Measurements from ENCODE around the gene TSPAN9. TPM values are rescaled to one million over a fixed set of nuclear protein-coding genes. Genes with fewer than 3 reads are reported as not detected.

The TSPAN9 gene
- total and polyA plus RNA-seq, 2 experiments from 2014 or later, result 6.0 to 31.5 TPM

GRCh38 chr12:3054374-3054773 lies 22.8 kb upstream of the TSPAN9 start (continued):
- no peak for TF ChIP-seq ZNF462 (CRISPR knock-in tag; IDR thresholded peaks at IDR 0.05)
- no peak for TF ChIP-seq CREB1 (CRISPR knock-in tag; IDR thresholded peaks at IDR 0.05; ENCODE audit: low read depth)
- TF ChIP-seq, protein P1, sequence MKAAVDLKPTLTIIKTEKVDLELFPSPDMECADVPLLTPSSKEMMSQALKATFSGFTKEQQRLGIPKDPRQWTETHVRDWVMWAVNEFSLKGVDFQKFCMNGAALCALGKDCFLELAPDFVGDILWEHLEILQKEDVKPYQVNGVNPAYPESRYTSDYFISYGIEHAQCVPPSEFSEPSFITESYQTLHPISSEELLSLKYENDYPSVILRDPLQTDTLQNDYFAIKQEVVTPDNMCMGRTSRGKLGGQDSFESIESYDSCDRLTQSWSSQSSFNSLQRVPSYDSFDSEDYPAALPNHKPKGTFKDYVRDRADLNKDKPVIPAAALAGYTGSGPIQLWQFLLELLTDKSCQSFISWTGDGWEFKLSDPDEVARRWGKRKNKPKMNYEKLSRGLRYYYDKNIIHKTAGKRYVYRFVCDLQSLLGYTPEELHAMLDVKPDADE (IDR thresholded peaks at IDR 0.05), result no peak

DNA sequence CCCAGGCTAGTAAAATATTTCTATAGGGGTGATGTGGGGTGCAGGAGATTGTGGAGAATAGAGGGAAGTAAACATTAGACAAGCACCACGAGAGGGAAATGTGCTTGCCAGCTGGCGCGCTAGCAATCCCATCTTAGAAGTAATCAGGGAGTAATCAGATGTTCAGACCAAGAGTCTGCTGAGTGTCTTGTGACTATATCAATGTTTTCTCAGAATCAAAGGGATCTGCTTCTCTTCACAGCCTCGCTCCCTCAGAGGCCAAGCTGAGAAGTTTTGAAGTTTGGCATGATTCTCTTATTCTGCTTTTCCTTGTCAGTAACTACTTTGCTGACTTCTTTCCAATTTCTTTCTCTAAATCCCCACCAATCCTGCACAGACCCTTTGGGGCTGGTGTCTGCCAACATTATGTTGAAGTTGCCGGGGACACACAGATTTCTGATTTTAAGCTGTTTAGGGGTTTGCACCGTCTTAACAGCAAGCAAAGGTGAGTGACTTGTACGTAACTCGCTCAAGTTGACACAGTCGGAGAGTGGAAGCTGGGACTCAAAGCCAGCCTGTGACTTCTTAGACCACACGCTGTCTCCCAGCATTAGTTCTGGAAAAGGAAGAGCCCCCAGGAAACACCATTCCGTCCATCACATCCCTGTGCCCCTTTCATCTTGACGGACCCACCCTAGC lies 22.0 kb upstream of the TSPAN9 start:
- Histone ChIP-seq H3K4me2 (no peak overlapping the region), H3K27me3 (ENCODE audit: insufficient read depth) (no peaks in the 10 kb centered on the region), H3K36me3 (ENCODE audit: insufficient read depth) (no peaks in the 10 kb centered on the region), H3K4me3 (no peak overlapping the region), H3K79me2 (replicated peaks; ENCODE audit: insufficient read depth) (no peaks in the 10 kb centered on the region), H2AFZ (no peak overlapping the region), H3F3A (replicated peaks; ENCODE audit: low read depth) (no peaks in the 10 kb centered on the region), H4K20me1 (replicated peaks; ENCODE audit: insufficient read depth) (no peaks in the 10 kb centered on the region), H3K27ac (ENCODE audit: low read depth) (0 out of 2 replicates have a peak overlapping the region, but pooled peaks have one; percentile 32), H3K9me2 (ENCODE audit: insufficient read depth) (no peaks in the 10 kb centered on the region), H3K4me1 (ENCODE audit: insufficient read depth) (peaks cover 10% of the 10 kb centered on the region)
- no peaks in the 10 kb centered on the region for H3K36me3 Mint-ChIP-seq (ENCODE audit: low read depth)
- H3K27ac Mint-ChIP-seq, result no peak overlapping the region
- H3K4me3 Mint-ChIP-seq, result no peak overlapping the region
- peaks cover 11% of the 10 kb centered on the region for H3K4me1 Mint-ChIP-seq
- DNase-seq (ENCODE audit: low spot score) (no peak), ATAC-seq (no peak)
- no peaks in the 10 kb centered on the region; the same call in 2 of the 3 replicates for H3K9me3 Mint-ChIP-seq
- peaks cover 6% of the 10 kb centered on the region for H3K27me3 Mint-ChIP-seq (ENCODE audit: insufficient read depth, low read depth, poor library complexity)
- no peak for TF ChIP-seq REST (IDR thresholded peaks at IDR 0.05; ENCODE audit: unreplicated experiment)
- no peak for TF ChIP-seq POLR2AphosphoS5 (IDR thresholded peaks at IDR 0.05; ENCODE audit: low read depth)
- TF ChIP-seq CREB1 (CRISPR knock-in tag; IDR thresholded peaks at IDR 0.05; ENCODE audit: low read depth), result no peak
- TF ChIP-seq, protein P1 (IDR thresholded peaks at IDR 0.05), result no peak
- no peak for TF ChIP-seq EZH2phosphoT487 (IDR thresholded peaks at IDR 0.05; ENCODE audit: unreplicated experiment)
- no peak for TF ChIP-seq ZNF331 (CRISPR knock-in tag; IDR thresholded peaks at IDR 0.05; ENCODE audit: low read depth)
